Suprapubic skin (tissue), 4 donors: ENCODE results near the gene BAIAP3. TPM values are rescaled to one million over a fixed set of nuclear protein-coding genes. Genes with fewer than 3 reads are reported as not detected.

Experiments
- DNase-seq, 2 donors: peaks; one replicate each; pipeline ENCODE4 v3.0.0-alpha.2; 2019; ENCODE audit warnings: low spot score in 2 of 2
- H3K27ac ChIP-seq: fragments of 200-600 bp; sonication (generic); one replicate; pipeline ENCODE4 v1.5.1; 2019
- H3K27me3 ChIP-seq: fragments of 200-600 bp; sonication (generic); one replicate; pipeline ENCODE4 v1.5.1; 2019
- H3K36me3 ChIP-seq: fragments of 200-600 bp; sonication (generic); one replicate; pipeline ENCODE4 v1.5.1; 2019
- H3K4me1 ChIP-seq: fragments of 200-600 bp; sonication (generic); one replicate; pipeline ENCODE4 v1.5.1; 2019
- H3K4me3 ChIP-seq: fragments of 200-600 bp; sonication (generic); one replicate; pipeline ENCODE4 v1.5.1; 2019; ENCODE audit warnings: mild to moderate bottlenecking
- H3K9me3 ChIP-seq: fragments of 200-600 bp; sonication (generic); one replicate; pipeline ENCODE4 v1.5.1; 2019
- CTCF ChIP-seq, 2 donors: fragments of 200-600 bp in 1 of 2; fragments of 450-650 bp in 1 of 2; sonication (generic) in 1 of 2; IDR thresholded peaks; one replicate each; pipeline ENCODE4 v1.5.1; 2016 to 2019; ENCODE audit warnings: antibody characterized with exemption in 2 of 2, mild to moderate bottlenecking in 1 of 2, moderate library complexity in 1 of 2
- EP300 ChIP-seq: sonication (generic); formaldehyde crosslinking; IDR thresholded peaks from one replicate; pipeline ENCODE4 v1.6.1; 2017; ENCODE audit warnings: antibody characterized with exemption
- POLR2A ChIP-seq, 2 donors: fragments of 450-650 bp; IDR thresholded peaks; one replicate each; pipeline ENCODE4 v1.6.1; 2017; ENCODE audit warnings: antibody characterized with exemption in 2 of 2, mild to moderate bottlenecking in 2 of 2, moderate library complexity in 2 of 2
- POLR2AphosphoS5 ChIP-seq, 3 donors: sonication (generic); formaldehyde crosslinking; IDR thresholded peaks; one replicate each; pipeline ENCODE4 v1.6.1; 2017; ENCODE audit warnings: antibody characterized with exemption in 3 of 3
- WGBS: methylation state at CpG from one replicate; pipeline ENCODE4 v1.1.5; 2018; 5-methylcytosine and 5-hydroxymethylcytosine counted together
- total RNA-seq, 4 donors: library from RNA; depleted of rRNA; stranded (reverse); fragments of >200 nt; gene quantifications; one replicate each; pipeline ENCODE4 v1.1.0, GENCODE V29; 2016

The BAIAP3 gene
- total RNA-seq, 4 donors from 2014 or later = 0.87 to 6.2 (median 2.5) TPM

DNA sequence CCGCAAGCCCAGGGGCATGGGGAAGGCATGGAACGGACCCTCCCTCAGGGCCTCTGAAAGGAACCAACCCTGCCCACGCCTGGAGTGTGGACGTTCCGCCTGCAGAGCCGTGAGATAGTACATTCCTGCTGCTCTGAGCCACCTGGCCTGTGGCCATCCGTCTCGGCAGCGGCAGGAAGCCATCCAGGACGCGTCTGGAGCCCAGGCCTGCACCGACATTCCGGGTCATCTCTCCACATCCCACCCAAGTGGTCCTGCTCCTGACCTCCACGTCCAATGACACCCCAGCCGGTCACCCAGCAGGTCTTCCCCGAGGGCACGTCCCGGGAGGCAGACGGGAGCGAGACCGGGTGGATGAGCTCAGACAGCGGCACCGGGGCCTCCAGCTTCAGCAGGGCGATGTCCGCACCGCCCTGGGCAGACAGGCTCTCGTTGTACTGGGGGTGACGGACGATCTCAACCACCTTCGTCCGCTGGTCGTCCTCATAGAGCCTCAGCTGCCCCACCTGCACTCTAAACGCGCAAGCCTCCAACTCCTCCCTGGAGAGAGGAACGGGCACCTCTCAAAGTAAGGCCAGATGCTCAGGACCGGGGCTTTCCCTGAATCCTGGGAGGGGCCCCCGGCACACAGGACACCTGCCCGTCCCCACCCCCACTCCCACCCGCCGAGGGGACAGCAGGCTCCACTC lies 45.3 kb upstream of the BAIAP3 start:
- no peak overlapping the region for H3K4me3 ChIP-seq
- no peak overlapping the region for H3K27ac ChIP-seq

GRCh38 chr16:1288813-1289476 lies 44.5 kb upstream of the BAIAP3 start:
- DNase-seq = no peak
- H3K36me3 ChIP-seq = no peaks in the 10 kb centered on the region
- WGBS = 9% methylated on average over 6 of the region's 20 CpGs
- TF ChIP-seq EP300 (no peak), POLR2A (IDR thresholded peaks at IDR 0.05) (no peak), CTCF (IDR thresholded peaks at IDR 0.05) (no peak), POLR2AphosphoS5 (IDR thresholded peaks at IDR 0.05) (no peak)
- peaks cover 10% of the 10 kb centered on the region for H3K4me1 ChIP-seq
- no peaks in the 10 kb centered on the region for H3K9me3 ChIP-seq
- H3K4me3 ChIP-seq = no peak overlapping the region
- peaks cover 95% of the 10 kb centered on the region for H3K27me3 ChIP-seq
- no peak overlapping the region for H3K27ac ChIP-seq

More for the DNA sequence above, 45.3 kb upstream of the BAIAP3 start:
- peak in 1 of 2 donors; percentile 59 for DNase-seq
- 24% methylated on average over 9 of the region's 40 CpGs for WGBS
- TF ChIP-seq CTCF (IDR thresholded peaks at IDR 0.05) = no peak
- TF ChIP-seq POLR2AphosphoS5 (IDR thresholded peaks at IDR 0.05) = no peak
- no peak for TF ChIP-seq EP300
- TF ChIP-seq POLR2A (IDR thresholded peaks at IDR 0.05) = no peak
- Histone ChIP-seq H3K4me1 (peaks cover 10% of the 10 kb centered on the region), H3K9me3 (no peaks in the 10 kb centered on the region), H3K27me3 (peaks cover 97% of the 10 kb centered on the region), H3K36me3 (no peaks in the 10 kb centered on the region)

GRCh38 chr16:1289477-1289866 lies 44.0 kb upstream of the BAIAP3 start:
- TF ChIP-seq POLR2A (IDR thresholded peaks at IDR 0.05) = no peak
- no peak for TF ChIP-seq EP300
- TF ChIP-seq POLR2AphosphoS5 (IDR thresholded peaks at IDR 0.05) = no peak
- no peak for TF ChIP-seq CTCF (IDR thresholded peaks at IDR 0.05)
- H3K27me3 ChIP-seq = peaks cover 93% of the 10 kb centered on the region
- H3K9me3 ChIP-seq = no peaks in the 10 kb centered on the region
- peak in 1 of 2 donors; percentile 50 for DNase-seq
- no peaks in the 10 kb centered on the region for H3K36me3 ChIP-seq
- H3K27ac ChIP-seq = no peak overlapping the region
- no peak overlapping the region for H3K4me3 ChIP-seq
- 7% methylated on average over 9 of the region's 17 CpGs for WGBS
- H3K4me1 ChIP-seq = peaks cover 10% of the 10 kb centered on the region

DNA sequence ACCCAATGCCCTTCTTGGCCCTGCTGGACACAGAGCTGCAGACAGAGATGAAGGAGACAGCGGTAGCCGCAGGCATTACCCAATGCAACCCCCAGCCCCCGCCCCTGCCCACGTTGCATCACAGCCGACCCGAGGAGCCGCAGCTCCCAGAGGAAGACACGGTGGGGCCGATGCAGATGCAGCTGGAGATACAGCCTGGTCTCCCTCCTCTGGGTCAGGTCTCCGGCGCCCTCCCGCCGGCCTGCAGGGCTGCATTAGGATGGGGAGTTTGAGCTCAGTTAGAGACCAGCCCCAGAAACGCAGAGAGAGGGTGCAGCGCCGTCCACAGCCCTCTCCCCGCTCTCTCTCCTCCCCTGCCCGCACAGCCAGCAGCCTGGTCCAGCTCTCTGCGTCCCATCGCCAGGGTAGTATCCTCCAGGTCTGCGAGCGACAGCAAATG lies 43.4 kb upstream of the BAIAP3 start:
- peaks cover 10% of the 10 kb centered on the region for H3K4me1 ChIP-seq
- H3K27ac ChIP-seq = no peak overlapping the region
- DNase-seq = no peak
- no peaks in the 10 kb centered on the region for H3K36me3 ChIP-seq
- TF ChIP-seq EP300 = no peak
- TF ChIP-seq POLR2A (IDR thresholded peaks at IDR 0.05) = no peak
- no peak for TF ChIP-seq CTCF (IDR thresholded peaks at IDR 0.05)
- TF ChIP-seq POLR2AphosphoS5 (IDR thresholded peaks at IDR 0.05) = no peak
- H3K27me3 ChIP-seq = peaks cover 87% of the 10 kb centered on the region
- 22% methylated on average over 10 of the region's 22 CpGs for WGBS
- H3K9me3 ChIP-seq = no peaks in the 10 kb centered on the region
- H3K4me3 ChIP-seq = no peak overlapping the region

GRCh38 chr16:1290860-1291575 lies 42.4 kb upstream of the BAIAP3 start:
- TF ChIP-seq POLR2A (IDR thresholded peaks at IDR 0.05) (no peak), CTCF (IDR thresholded peaks at IDR 0.05) (no peak), POLR2AphosphoS5 (IDR thresholded peaks at IDR 0.05) (no peak)
- no peak overlapping the region for H3K4me3 ChIP-seq
- H3K27me3 ChIP-seq = peaks cover 84% of the 10 kb centered on the region
- H3K27ac ChIP-seq = no peak overlapping the region
- H3K9me3 ChIP-seq = no peaks in the 10 kb centered on the region
- DNase-seq = no peak
- 39% methylated on average over 19 of the region's 29 CpGs for WGBS
- no peaks in the 10 kb centered on the region for H3K36me3 ChIP-seq
- peaks cover 10% of the 10 kb centered on the region for H3K4me1 ChIP-seq
